Measurements from ENCODE around the gene MMAB. TPM values are rescaled to one million over a fixed set of nuclear protein-coding genes. Genes with fewer than 3 reads are reported as not detected.

The MMAB gene
- total and polyA plus RNA-seq, 2 donors (not counting 3 experiments of a cell fraction or from before 2014, with no cell fraction given), result 39.1 to 46.0 TPM

- CTCF ChIA-PET, result interaction anchor here (1.4 to 9.4 kb wide), 4 partner anchors 14 to 176 kb away, joined by 3 to 252 read pairs (median 20); no protein-coding TSS in a partner anchor
- intact Hi-C loops (cut with micrococcal nuclease) (loop anchor here (5.0 kb wide), 2 partner anchors 113 to 172 kb away; partner anchors contain the start of gene FAM222A), dilution Hi-C loops (cut with MboI; ENCODE audit: extremely low pct_ligation_motif_present, low sequenced_read_pairs) (no loop called here)
- Histone ChIP-seq H3K4me2 (ENCODE audit: insufficient read depth, low read length) (no peak overlapping the region), H4K20me1 (replicated peaks; ENCODE audit: control insufficient read depth, extremely low read depth, insufficient read depth, low read length) (no peaks in the 10 kb centered on the region), H3K4me1 (ENCODE audit: control insufficient read depth, extremely low read depth, insufficient read depth, low read length) (peaks cover 3% of the 10 kb centered on the region), H3K9me3 (replicated peaks; ENCODE audit: control insufficient read depth, insufficient read depth, low read length) (no peaks in the 10 kb centered on the region), H2AFZ (ENCODE audit: low read depth, low read length) (no peak overlapping the region), H3K27ac (ENCODE audit: insufficient read depth, low read depth, low read length) (no peak overlapping the region), H3K9ac (replicated peaks; ENCODE audit: extremely low read depth, insufficient read depth, low read length) (no peak overlapping the region), H3K79me2 (ENCODE audit: control insufficient read depth, insufficient read depth, low read length) (no peaks in the 10 kb centered on the region), H3K36me3 (ENCODE audit: control insufficient read depth in 2 of 2, extremely low read depth in 1 of 2, insufficient read depth in 2 of 2, low read length in 2 of 2) (peaks cover 0 to 5% of the 10 kb centered on the region in 2 experiments), H3K4me3 (replicated peaks in 1 of 3; ENCODE audit: insufficient read depth in 1 of 3, low read depth in 1 of 3, low read length in 3 of 3) (no peak overlapping the region), H3K27me3 (ENCODE audit: control insufficient read depth in 2 of 2, insufficient read depth in 2 of 2, low read length in 2 of 2) (no peaks in the 10 kb centered on the region), H3K9me1 (replicated peaks; ENCODE audit: control insufficient read depth, extremely low read depth, insufficient read depth, low read length) (no peaks in the 10 kb centered on the region)
- DNase-seq (ENCODE audit: low read depth, low spot score) (no peak), FAIRE-seq (no peak)
- no TSS peak for BruUV-seq (replicated peaks)
- TF ChIP-seq GATA2 (IDR thresholded peaks at IDR 0.05; ENCODE audit: insufficient read depth, insufficient read length, low read depth, low read length) (no peak), POLR2AphosphoS5 (IDR thresholded peaks at IDR 0.05; ENCODE audit: insufficient read depth, low read depth, low read length) (no peak)
- POLR2A ChIA-PET, result interaction anchor here (1.5 kb wide), 1 partner anchor 25 kb away, joined by 3 read pairs; the partner anchor contains the start of genes MMAB and MVK
Measured at GRCh38 chr12:109599087-109599486, 25.8 kb upstream of the MMAB start.

GRCh38 chr12:109598428-109598854, 25.1 kb upstream of the MMAB start:
- Histone ChIP-seq H3K27ac (ENCODE audit: insufficient read depth, low read depth, low read length) (no peak overlapping the region), H3K4me3 (replicated peaks in 1 of 3; ENCODE audit: insufficient read depth in 1 of 3, low read depth in 1 of 3, low read length in 3 of 3) (no peak overlapping the region), H3K9ac (replicated peaks; ENCODE audit: extremely low read depth, insufficient read depth, low read length) (no peak overlapping the region), H3K4me2 (ENCODE audit: insufficient read depth, low read length) (no peak overlapping the region), H3K4me1 (ENCODE audit: control insufficient read depth, extremely low read depth, insufficient read depth, low read length) (peaks cover 3% of the 10 kb centered on the region), H3K9me1 (replicated peaks; ENCODE audit: control insufficient read depth, extremely low read depth, insufficient read depth, low read length) (no peaks in the 10 kb centered on the region), H4K20me1 (replicated peaks; ENCODE audit: control insufficient read depth, extremely low read depth, insufficient read depth, low read length) (no peaks in the 10 kb centered on the region), H2AFZ (ENCODE audit: low read depth, low read length) (no peak overlapping the region), H3K9me3 (replicated peaks; ENCODE audit: control insufficient read depth, insufficient read depth, low read length) (no peaks in the 10 kb centered on the region), H3K36me3 (ENCODE audit: control insufficient read depth in 2 of 2, extremely low read depth in 1 of 2, insufficient read depth in 2 of 2, low read length in 2 of 2) (peaks cover 0 to 5% of the 10 kb centered on the region in 2 experiments), H3K79me2 (ENCODE audit: control insufficient read depth, insufficient read depth, low read length) (no peaks in the 10 kb centered on the region), H3K27me3 (ENCODE audit: control insufficient read depth in 2 of 2, insufficient read depth in 2 of 2, low read length in 2 of 2) (no peaks in the 10 kb centered on the region)
- intact Hi-C loops (cut with micrococcal nuclease) (loop anchor here (5.0 kb wide), 2 partner anchors 114 to 171 kb away; partner anchors contain the start of gene FAM222A), dilution Hi-C loops (cut with MboI; ENCODE audit: extremely low pct_ligation_motif_present, low sequenced_read_pairs) (no loop called here)
- BruUV-seq (replicated peaks), result no TSS peak
- ChIA-PET CTCF (interaction anchor here (0.7 to 9.4 kb wide), 34 partner anchors 8 to 213 kb away, joined by 3 to 252 read pairs (median 5); partner anchors contain the start of genes MMAB and MVK), POLR2A (interaction anchor here (1.5 kb wide), 1 partner anchor 25 kb away, joined by 3 read pairs; the partner anchor contains the start of genes MMAB and MVK)
- no peak for TF ChIP-seq EZH2 (IDR thresholded peaks at IDR 0.05; ENCODE audit: borderline replicate concordance, low read depth, low read length, severe bottlenecking)
- TF ChIP-seq POLR2AphosphoS5 (IDR thresholded peaks at IDR 0.05; ENCODE audit: insufficient read depth, low read depth, low read length), result no peak
- TF ChIP-seq POLR2A (IDR thresholded peaks at IDR 0.05; ENCODE audit: low read depth, low read length), result no peak
- no peak for TF ChIP-seq CTCF (IDR thresholded peaks at IDR 0.05; ENCODE audit: extremely low read depth in 1 of 2, insufficient read depth in 1 of 2, low read depth in 1 of 2, low read length in 2 of 2)
- no peak for TF ChIP-seq MAX (IDR thresholded peaks at IDR 0.05; ENCODE audit: insufficient read depth, insufficient read length)
- no peak for TF ChIP-seq MYC (IDR thresholded peaks at IDR 0.05; ENCODE audit: low read depth, low read length)
- no peak for TF ChIP-seq JUN (IDR thresholded peaks at IDR 0.05; ENCODE audit: borderline replicate concordance, insufficient read depth, insufficient read length, low read depth)
- no peak for TF ChIP-seq GATA2 (IDR thresholded peaks at IDR 0.05; ENCODE audit: insufficient read depth, insufficient read length, low read depth, low read length)
- no peak for TF ChIP-seq FOS (IDR thresholded peaks at IDR 0.05; ENCODE audit: borderline replicate concordance, insufficient read depth, low read length)
- no peak for DNase-seq (ENCODE audit: low read depth, low spot score)
- FAIRE-seq, result no peak

All from endothelial cell of umbilical vein (primary cell).